Measurements from ENCODE around the gene SERTAD2. TPM values are rescaled to one million over a fixed set of nuclear protein-coding genes. Genes with fewer than 3 reads are reported as not detected.

Gene SERTAD2
- total RNA-seq (2022; extraction: Qiagen RNA extraction; ENCODE audit: low read depth) = 12.4 to 16.8 TPM (median 15.3 TPM) in 5 replicates

DNA sequence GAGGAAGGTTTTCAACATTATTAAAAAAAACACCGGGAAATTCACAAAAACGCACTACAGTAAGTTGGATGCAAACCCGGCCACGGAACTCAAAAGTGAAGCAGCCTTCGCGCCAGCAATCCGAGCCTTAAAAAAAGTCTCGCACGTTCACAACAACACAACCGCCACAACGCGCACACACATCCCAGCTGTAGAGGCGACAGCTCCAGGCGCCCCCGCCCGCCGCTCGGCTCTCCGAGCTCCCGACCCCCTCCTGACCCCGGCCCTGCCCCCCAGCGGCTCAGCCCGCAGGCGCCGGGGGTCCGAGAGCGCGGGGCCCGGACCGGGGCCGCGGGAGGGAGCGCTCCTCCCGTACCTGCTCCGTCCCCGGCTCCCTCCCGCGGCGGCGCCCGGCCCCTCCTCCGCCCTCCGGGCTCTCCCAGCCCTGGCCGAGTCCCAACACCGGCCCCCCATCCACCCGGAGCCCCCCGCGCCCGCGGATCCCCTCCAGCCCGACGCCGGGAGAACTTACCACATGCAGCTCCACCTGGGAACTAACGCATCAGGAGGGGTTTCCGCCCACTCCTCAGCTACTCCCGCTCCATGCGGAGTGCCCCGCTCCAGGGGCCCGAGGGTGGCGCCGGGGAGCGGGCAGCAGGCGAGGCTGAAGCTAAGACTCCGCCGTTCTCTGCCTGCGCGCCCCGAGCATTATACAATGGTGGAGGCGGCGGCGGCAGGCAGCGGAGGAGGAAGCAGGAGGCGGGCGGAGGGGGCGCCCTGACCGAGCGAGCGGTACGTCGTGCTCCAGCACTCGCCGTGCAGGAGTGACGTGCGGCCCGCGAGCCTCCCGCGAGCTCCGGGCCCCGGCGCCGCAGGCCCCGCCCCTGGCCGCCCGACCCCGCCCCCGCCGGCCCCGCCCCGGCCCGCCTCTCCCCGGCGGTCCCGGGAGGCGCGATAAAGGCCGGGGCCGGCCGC lies at the start of gene SERTAD2:
Gene SERTAD2, minus strand, starts transcription at position 805 of the 954 bp plus-strand sequence. CDS start 17,042 bp downstream, outside the sequence.

Other genes starting within 250 kb of the SERTAD2 start
- 7.8 to 12.3 TPM (median 10.3 TPM) in 5 replicates for gene LGALSL, start 199.8 kb downstream of the SERTAD2 start, total RNA-seq (2022; extraction: Qiagen RNA extraction; ENCODE audit: low read depth)
- gene AFTPH, start 129.6 kb downstream of the SERTAD2 start, total RNA-seq (2022; extraction: Qiagen RNA extraction; ENCODE audit: low read depth) = 19.7 to 27.0 TPM (median 25.7 TPM) in 5 replicates

All from A549 treated with RU486 at 1 μM for 4 hours (cell line).